HG02759 (cell line): ENCODE measurements around the gene CHST13.

Experiments used
- ATAC-seq: cut with Tn5 transposase; IDR thresholded peaks from one replicate; pipeline ENCODE4 v1.9.1; 2021; ENCODE audit warnings: mild to moderate bottlenecking, moderate library complexity; ENCODE audit not compliant: unreplicated experiment

CHST13 gene

GRCh38 chr3:126508564-126508964 lies 15.4 kb upstream of the CHST13 start:
- ATAC-seq = no peak

GRCh38 chr3:126509597-126510307 lies 14.2 kb upstream of the CHST13 start:
- ATAC-seq = no peak

GRCh38 chr3:126510308-126510910 lies 13.5 kb upstream of the CHST13 start:
- ATAC-seq = no peak

GRCh38 chr3:126511291-126511690 lies 12.7 kb upstream of the CHST13 start:
- ATAC-seq = no peak

GRCh38 chr3:126512026-126512425 lies 11.9 kb upstream of the CHST13 start:
- no peak for ATAC-seq

- ATAC-seq = no peak
Measured at GRCh38 chr3:126512916-126513650, 10.9 kb upstream of the CHST13 start.

- no peak for ATAC-seq
Measured at GRCh38 chr3:126514161-126514560, 9.8 kb upstream of the CHST13 start.

GRCh38 chr3:126515066-126515706 lies 8.8 kb upstream of the CHST13 start:
- no peak for ATAC-seq

- no peak for ATAC-seq
Measured at GRCh38 chr3:126516152-126516935, 7.6 kb upstream of the CHST13 start.

GRCh38 chr3:126516936-126517290 lies 7.0 kb upstream of the CHST13 start:
- no peak for ATAC-seq

- no peak for ATAC-seq
Measured at GRCh38 chr3:126517291-126517951, 6.5 kb upstream of the CHST13 start, which contains the start of gene UROC1. UROC1 (minus strand) TSS chr3:126517773; CDS start chr3:126517719, 54 bp downstream.

GRCh38 chr3:126517986-126518778 lies 5.8 kb upstream of the CHST13 start:
- no peak for ATAC-seq

GRCh38 chr3:126518779-126519177 lies 5.2 kb upstream of the CHST13 start:
- no peak for ATAC-seq

- no peak for ATAC-seq
Measured at GRCh38 chr3:126519506-126520455, 4.2 kb upstream of the CHST13 start.

- no peak for ATAC-seq
Measured at GRCh38 chr3:126521122-126521891, 2.6 kb upstream of the CHST13 start.

- no peak for ATAC-seq
Measured at GRCh38 chr3:126522363-126522788, 1.6 kb upstream of the CHST13 start.

GRCh38 chr3:126524429-126524988 lies 554 bp downstream of the CHST13 start:
- ATAC-seq = no peak
